HG03139 (cell line): ENCODE data around the gene ANKRD66.
"Not testable (repeated sequence)": the region's sequence is repeated elsewhere in the genome, so short reads cannot be mapped to it uniquely, and the experiment has no call there.

Experiments
- ATAC-seq: cut with Tn5 transposase; IDR thresholded peaks from one replicate; pipeline ENCODE4 v1.9.1; 2021; ENCODE audit not compliant: unreplicated experiment

Gene ANKRD66

DNA sequence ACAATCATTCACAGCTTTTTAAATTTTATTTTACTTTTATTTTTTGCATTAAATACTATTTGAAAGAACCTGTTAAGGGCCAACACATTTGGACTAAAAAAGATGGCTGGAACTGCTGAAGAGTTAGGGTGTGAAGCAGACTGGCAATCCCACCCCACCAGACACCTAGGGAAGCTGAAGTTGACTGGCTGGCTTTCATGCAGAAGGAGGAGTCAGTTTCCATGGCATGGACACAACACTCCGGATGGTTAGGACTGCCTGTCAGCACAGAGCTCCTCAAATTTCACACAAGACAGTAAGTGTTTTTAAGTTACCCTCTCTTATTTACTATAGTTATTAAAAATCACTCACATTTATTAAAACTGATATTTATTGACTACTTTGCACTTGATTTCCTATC is at the start of gene ANKRD66:
ANKRD66 (plus strand) TSS at position 238 of the 400 bp plus-strand sequence. CDS start 5,016 bp downstream, outside the sequence.
- ATAC-seq = no peak

DNA sequence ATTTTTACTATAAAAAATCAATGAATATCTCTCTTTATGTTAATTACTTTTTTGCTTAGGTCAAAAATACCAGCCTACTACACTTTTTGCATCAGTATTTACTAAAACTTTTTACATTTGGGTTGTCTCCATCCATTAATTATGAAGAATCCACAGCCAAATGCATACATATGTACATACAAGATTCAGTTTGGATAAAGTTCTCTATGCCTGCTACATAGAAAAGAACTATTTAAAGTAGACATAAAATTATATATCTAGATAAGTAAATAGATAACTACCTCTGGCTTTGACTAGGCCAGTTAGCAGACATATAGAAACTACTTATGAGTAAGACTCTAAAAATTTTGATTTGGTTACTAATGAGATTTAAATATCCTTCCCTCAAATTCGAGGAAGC is 46.8 kb upstream of the ANKRD66 start:
- no peak for ATAC-seq

DNA sequence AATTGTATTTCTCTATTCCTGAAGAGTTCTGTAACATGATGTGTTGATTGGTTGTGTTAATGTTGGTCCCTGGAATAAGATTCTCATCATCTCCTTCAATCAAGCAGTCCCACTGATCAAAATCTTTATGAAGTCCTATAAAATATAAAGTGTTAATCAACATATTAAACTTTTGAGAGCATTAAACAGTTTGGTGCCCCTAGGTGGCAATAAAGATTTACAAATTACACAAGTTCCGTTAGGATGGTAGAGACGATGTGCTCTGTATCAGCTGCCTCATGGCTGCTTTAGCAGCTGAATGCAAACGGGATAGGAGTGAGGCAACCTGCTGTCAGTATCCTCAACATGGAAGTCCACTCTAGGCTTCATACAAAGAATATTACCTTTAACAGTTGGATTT is 42.2 kb upstream of the ANKRD66 start:
- ATAC-seq = no peak

DNA sequence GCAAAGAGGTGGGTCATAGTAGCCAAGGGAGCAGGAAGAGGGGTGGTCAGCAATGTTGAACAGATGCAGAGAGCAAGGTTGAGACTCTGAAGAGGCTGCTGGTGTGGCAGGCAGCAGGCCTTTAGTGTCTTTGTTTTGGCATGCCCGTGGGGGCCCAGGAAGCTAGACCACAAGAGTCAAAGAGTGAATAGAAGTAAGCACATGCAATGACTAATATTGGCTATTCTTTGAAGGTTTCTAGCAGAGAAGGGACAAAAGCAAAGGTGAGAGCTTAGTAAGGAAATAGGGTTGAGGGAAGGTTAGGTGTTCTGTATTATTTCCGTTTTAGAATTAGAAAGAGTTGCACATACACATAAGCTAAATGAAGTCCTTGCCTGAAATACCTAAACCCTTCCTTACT is 40.3 kb upstream of the ANKRD66 start:
- ATAC-seq = no peak

DNA sequence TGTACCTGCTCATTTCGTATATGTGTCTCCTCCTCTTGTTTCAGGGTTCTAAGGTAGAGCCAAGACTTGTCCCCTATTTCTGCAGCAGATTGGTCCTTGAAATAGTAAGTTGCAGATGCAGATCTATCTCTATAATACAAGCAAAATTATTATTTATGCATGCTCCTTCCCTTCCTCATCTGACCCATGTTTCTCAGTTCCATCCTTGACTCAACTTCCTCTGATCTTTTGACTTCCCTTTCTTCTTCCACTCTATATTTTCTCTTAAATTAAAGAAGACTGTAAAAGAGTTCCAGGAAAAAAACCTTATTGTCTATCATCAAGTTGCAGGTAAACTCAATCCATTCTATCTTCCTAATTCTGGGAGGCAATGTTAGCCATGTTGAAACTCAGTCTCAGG is 35.2 kb upstream of the ANKRD66 start:
- no peak for ATAC-seq

DNA sequence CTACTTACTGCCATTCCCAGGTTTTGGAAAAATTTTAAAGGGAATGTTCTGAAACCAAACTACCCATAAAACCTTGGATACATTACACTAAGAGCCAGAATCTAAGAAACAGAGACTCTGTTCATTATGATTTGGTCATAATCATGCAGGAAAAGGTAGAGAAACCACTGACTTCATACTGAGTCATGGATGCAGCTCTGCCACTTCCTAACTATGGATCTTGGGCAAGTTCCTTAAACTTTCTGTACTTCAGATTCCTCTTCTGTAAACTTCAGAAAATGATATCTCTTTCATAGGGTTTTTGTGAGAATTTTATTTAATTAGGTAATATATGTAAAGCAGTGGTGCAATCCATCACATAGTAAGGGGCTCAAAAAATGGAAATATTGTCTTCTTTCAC is 31.6 kb upstream of the ANKRD66 start:
- no peak for ATAC-seq

DNA sequence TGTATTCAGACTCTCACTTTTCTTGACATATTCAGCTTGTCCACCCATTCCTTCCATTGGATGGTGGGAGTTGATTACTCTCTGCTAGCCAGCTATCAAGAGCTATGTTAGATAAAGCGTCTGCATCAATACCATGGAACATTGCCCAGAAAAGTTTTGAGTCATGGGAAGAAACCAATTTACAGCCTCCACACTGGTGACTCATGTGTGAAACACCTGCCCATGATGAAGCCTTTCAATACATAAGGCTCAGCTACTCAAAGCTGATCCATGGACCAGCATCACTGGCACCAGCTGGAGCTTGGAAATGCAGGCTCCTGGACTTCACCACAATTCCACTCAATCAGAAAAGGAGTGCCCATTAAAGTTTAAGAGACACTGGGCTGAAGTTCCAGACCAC is 27.6 kb upstream of the ANKRD66 start:
- no peak for ATAC-seq

DNA sequence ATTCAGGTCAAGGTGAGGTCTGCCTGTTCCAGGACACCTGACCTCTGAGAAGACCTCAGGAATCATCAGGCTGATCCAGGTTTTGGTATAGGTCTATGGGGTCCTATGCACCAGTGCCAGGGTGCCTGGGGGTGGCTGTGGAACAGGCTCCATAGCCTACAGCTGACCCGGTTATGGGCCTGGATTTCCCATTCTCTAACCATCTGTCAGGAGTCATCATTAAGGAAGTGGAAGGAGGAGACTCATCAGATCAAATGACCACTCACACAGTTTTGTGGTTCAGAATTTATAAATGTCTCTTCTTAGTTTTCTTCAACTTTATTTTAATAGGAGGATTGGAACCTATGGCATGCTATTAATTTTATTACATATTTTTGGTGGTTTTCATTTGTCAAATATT is 26.3 kb upstream of the ANKRD66 start:
- no peak for ATAC-seq

DNA sequence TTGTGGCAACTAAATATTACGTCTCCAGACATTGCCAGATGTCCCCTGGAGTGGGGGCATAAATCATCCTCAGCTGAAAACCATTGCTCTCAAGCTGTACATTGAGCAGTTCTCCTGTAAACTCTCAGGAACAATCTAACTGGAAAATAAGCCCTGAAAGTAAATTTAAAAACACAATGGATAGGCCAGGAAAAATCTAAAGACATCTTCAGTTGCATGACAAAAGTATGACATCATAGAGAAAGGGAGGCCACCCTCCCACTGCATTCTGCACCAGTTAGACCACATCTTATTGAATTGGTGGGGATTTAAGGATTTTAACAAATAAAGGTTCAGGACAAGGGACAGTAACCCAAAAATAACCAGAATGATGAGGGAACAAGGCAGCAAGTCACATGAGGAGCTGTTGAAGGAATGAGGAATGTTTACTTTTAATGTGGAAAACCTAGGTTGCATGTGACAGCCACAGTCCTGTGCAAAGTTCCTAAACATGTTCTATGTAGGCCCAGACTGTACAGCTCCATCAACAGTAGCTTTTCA is 16.9 kb upstream of the ANKRD66 start:
- ATAC-seq = no peak

DNA sequence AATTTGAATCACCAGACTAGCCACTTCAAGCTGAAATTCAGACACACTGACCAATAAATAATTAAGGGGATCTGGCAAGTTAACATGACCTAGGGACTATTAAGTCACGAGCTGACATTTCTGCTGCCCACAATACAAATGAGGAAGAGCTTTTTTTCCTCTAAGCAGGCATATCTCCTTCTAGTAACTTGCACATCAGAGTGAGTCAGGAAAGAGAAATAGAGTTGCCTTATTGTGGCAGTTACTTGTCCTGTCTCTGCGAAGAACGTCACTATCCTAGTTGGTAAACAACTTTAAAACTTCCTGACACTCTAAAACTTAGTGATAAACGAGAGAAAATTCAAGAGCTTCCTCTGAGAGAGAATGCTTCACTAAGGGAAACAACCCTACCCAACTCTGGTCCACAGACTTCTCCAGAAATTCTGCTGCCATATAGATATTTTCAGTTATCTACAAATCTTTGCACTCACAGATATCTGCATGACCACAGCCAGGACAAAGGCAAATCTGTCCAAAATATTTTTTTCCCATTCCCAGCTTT is 15.7 kb upstream of the ANKRD66 start:
- ATAC-seq = no peak

DNA sequence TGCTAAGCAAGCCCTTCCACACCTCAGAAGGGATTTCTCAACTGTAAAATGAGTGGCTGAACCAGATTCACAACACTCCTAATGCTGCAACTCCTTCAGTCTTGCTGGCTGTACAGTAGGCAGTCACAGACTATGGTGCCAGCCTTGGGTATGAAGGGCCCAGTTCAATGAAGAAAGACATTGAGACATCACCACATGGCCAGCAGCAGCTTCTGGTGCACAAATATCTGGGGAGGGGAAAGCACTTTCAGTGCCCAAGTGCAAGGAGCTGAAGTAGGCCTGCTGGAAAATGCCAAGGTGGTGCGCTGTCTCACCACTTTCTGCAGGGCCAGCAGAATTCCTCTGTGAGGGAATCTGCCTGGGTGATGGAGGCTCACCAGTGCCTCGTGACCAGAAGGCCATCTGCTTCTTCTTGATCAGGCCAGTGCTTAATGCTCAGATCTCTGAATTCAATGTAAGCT is 13.4 kb upstream of the ANKRD66 start:
- no peak for ATAC-seq

DNA sequence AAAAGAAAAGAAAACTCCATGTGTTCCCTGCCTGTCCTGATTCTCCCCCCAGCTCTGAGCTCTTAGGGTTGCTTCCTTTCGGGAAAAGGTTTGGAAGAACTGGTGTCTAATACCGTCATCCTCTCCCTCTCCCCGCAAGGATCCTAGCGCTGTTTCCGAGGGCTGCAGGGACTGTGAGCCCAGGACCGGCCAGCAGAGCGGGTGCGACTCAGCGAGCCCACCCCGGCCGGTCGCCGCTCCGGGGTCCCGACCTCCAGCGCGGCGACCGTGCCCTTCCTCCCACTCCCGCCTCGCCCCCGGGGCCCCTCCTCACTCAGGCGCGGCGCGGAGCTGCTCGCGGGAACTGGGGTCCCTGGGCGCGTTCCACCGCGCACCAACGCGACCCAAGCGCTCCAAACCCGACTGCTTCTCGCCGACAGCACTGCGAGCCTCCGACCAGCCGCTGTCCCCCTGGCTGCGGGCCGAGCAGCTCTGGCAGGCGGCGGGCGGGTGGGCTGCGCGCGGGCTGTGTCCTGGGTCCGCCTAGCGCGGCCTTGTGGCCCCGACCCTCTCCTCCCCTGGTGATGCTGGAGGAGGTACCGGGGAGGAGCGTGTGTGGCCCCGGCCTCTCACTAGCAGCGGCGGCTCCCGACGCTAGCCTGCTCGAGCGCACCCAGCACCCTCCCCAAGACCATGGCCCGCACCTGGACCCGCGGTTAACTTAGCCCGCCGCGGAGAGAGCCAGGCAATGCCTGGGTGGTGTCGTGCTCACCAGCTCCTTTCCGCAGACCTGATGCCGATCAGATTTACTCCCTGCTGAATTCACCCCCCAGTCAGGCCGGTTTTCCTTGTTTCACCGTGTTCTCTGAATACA is 11.6 kb upstream of the ANKRD66 start, which contains the start of gene PLA2G7:
PLA2G7 (minus strand) TSS at position 509 of the 853 bp plus-strand sequence. CDS start 12,484 bp downstream, outside the sequence.
- ATAC-seq = no peak

DNA sequence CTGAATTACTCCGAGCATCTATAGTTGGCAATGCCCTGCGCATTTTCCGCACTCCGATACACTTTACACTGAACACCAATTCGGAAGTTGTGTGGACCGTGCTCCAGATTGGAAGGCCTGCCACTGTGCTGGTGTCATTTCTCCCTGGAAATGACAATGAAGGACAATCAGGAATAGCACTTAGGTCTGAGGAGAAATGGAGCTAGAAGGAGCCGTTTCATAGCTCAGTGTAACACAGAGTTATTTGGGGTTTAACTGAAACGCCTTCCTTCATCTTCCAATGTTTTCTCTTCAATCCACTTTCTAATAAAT is 11.1 kb upstream of the ANKRD66 start:
- ATAC-seq = no peak

DNA sequence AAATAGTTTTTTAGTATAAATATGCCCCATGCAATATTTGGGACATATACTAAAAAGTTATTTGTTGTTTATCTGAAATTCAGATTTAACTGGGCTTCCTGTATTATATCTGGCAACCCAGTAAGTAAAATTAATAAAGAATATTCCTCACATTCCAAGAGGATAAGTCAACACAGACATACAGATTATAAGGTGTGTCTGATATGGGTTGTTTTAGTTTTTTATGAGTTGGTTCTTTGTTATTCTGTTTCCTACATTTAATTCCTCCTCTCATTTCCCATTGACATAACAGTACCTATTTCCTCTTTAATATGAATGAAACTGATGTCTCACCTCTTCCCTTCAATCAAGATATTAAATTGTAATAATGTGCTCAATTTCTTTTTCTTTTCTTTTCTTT is 9.8 kb upstream of the ANKRD66 start:
- no peak for ATAC-seq

DNA sequence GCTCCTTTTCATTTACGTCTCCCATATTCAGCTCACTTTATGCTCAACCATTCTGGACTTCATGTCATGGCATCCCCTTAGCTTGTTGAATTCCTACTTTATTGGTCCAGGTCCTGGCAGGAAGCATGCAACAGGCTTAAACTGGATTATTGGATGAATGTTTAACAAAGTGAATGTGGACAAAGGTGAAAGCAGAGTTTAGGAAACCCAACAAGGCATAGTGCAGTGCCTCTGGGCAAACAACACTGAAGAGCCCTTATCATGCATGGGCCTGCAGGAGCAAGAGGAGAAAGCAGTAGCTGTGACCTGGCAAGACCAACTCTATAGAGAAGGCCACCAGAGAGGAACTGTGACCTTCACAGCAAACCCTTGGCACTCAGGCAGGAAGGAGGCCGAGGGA is 5.3 kb upstream of the ANKRD66 start:
- ATAC-seq = no peak

DNA sequence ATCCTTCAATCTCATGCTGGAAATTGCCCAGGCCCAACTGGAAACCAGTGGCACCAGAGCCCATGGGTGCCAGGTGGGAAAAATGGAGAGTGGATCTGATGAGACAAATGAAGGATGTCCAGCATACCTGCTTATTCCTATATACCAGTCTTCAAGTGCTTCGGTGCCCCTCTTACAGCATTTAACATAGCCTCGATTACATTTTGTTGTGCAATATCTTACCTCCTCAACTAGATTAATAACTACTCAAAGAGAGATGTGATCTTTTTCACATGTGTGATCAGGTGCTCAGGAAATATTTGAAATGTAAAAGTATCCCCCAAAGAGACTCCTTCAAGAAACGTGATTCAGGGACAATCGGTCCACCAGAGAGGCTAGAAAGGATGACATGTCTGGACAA is 4.8 kb upstream of the ANKRD66 start:
- ATAC-seq = no peak

DNA sequence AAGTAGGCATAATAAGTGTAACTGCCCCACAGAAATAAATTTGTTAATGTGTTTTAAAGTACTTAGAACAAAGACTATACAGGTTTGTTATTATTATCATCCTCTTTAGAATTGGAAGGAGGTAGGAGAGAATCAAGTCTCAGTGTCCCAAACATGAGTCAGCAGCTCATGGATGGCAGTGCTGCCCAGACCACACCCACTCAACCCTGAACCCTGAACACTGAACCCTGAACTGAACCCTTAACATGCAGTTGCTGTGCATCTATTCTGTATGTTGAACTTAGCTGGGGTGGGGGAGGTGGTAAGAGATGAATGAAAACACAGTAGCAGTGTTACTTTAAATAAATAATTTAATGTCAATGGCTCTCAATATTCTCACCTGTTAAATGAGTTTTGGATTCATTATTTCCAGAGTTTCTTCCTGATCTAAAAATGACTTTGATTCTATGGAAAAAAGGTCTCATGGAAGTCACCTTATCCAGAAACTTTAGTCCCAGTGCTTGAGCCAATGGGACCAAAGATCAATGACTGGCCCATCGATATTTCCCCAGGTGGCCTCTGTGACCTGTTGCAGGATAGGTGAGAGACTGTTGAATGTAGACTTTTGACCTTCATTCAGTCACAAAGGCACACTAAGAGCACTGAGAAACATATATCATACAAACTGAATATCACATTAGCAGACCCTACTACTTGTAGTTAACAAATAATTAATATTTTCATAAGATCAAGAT is 3.1 kb upstream of the ANKRD66 start:
- ATAC-seq = no peak

DNA sequence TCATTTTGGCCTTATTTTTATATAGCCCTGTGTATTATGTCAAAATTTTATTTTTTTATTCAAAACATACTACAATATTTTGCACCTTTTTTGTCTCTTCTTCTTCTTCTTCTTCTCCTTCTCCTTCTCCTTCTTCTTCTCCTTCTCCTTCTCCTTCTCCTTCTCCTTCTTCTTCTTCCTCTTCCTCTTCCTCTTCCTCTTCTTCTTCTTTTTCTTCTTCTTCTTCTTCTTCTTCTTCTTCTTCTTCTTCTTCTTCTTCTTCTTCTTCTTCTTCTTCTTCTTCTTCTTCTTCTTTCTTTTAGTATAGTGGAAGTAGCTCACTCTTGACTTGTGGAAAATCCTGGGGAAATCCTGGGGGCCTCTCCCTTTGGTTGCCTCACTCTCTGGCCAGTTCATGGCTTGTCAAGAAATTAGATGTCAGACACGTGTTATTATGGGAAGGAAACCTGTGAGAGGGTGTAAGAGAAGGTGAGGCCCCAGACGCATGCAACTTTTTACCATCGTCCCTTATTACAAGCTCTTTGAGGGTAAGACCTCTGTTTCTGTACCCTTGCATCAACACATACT is 2.5 kb upstream of the ANKRD66 start:
- ATAC-seq = not testable (repeated sequence)

DNA sequence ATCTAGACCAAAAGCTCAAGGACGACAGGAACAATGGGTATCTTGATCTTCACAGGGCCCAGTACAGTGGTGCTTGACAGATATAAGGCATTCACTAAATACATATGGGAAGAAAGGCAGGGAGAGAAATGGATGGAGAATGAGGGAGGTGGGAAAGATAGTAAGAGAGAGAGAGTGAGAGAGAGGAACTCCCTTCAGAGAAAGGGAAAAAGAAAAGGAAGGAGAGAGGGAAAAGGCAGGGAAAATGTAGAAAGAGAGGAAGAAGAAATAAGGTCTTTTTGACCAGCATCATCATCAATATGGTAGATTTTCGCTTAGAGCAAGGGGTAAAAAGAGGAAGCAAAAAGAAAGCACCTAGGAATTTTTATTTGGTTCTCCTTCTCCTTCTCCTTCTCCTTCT is 760 bp upstream of the ANKRD66 start:
- ATAC-seq = no peak

DNA sequence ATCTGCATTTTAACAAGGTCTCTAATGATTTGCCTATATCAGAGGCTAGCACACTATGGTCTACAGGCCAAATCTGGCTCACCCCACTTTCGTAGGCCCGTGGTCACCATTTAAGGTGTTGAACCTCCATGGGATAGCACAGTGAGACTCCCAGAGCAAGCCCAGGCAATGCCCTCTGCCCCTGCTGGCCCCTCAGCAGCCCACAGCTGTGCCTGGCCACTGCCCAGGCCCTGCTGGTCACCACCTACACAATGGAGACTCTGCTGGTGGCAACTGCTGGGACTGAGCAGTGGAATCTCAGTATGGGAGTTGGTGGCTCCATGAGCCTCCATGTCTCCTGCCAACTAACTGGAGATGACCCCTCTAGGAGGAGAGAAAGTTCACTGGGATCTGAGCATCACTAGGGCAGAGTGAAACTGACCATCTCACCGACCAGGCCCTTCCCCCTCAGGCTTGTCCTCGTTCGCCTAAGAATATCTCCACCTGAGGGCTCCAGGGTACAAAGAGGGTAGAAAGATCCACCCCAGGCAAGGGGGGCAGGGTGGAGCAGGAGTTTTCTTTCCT is 2.3 kb downstream of the ANKRD66 start:
- ATAC-seq = no peak

DNA sequence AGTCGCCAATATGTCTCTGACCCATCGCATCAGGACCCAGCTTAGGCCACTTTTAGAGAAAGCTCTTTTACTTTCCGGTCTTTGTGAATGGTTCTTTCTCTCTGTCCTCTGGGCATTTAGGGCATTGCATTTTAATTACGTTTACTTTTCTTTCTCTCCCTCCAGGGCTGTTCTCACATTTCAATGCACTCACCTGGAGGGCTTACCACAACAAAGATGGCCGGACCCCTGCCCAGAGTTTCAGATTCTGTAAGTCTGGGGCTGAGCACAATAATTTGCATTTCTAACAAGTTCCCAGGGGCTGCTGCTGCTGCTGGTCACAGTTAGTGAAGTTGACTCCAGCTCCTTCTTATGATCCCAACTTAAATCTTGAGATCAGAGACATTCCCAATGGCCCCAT is 3.0 kb downstream of the ANKRD66 start:
- ATAC-seq = no peak
